Prostate gland (tissue), 2 donors: ENCODE results near the gene RAVER2.

Experiments
- POLR2A ChIP-seq: fragments of 450-650 bp; IDR thresholded peaks from one replicate; pipeline ENCODE4 v1.6.1; 2016; ENCODE audit warnings: antibody characterized with exemption, mild to moderate bottlenecking
- POLR2AphosphoS5 ChIP-seq: sonication (generic); formaldehyde crosslinking; IDR thresholded peaks from one replicate; pipeline ENCODE4 v1.6.1; 2017; ENCODE audit warnings: antibody characterized with exemption
- TF ChIP-seq, protein P1 (sequence below), 4 experiments: fragments of 200-600 bp in 2 of 4; fragments of 450-650 bp in 2 of 4; sonication (generic) in 2 of 4; IDR thresholded peaks; 1 replicate in 3 of 4; 2 replicates in 1 of 4; pipeline ENCODE4 v1.5.1; 2016 to 2019; ENCODE audit warnings: antibody characterized with exemption in 4 of 4, mild to moderate bottlenecking in 2 of 4, moderate library complexity in 2 of 4

- TF ChIP-seq, protein P1, sequence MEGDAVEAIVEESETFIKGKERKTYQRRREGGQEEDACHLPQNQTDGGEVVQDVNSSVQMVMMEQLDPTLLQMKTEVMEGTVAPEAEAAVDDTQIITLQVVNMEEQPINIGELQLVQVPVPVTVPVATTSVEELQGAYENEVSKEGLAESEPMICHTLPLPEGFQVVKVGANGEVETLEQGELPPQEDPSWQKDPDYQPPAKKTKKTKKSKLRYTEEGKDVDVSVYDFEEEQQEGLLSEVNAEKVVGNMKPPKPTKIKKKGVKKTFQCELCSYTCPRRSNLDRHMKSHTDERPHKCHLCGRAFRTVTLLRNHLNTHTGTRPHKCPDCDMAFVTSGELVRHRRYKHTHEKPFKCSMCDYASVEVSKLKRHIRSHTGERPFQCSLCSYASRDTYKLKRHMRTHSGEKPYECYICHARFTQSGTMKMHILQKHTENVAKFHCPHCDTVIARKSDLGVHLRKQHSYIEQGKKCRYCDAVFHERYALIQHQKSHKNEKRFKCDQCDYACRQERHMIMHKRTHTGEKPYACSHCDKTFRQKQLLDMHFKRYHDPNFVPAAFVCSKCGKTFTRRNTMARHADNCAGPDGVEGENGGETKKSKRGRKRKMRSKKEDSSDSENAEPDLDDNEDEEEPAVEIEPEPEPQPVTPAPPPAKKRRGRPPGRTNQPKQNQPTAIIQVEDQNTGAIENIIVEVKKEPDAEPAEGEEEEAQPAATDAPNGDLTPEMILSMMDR (IDR thresholded peaks at IDR 0.05), result no peak
- no peak for TF ChIP-seq POLR2AphosphoS5
- TF ChIP-seq POLR2A, result no peak
These were observed 41.3 kb upstream of the RAVER2 start for GRCh38 chr1:64703600-64703999.
